Activated CD8-positive, alpha-beta T cell treated with anti-CD3 and anti-CD28 coated beads for 36 hours (primary cell): ENCODE measurements around the gene MON1B. TPM values are rescaled to one million over a fixed set of nuclear protein-coding genes. Genes with fewer than 3 reads are reported as not detected.

Experiments
- ATAC-seq: fragments of 200-7000 bp; cut with Tn5 transposase; one replicate; pipeline ENCODE4 v1.10.0; 2021; ENCODE audit warnings: mild to moderate bottlenecking, moderate library complexity
- CTCF ChIA-PET: fragments of 350-600 bp; sonication (Branson Sonifier 250); formaldehyde crosslinking; loops from one replicate; lab custom pipeline; 2021; ENCODE audit warnings: antibody characterized with exemption; lab: Charles Lee
- POLR2A ChIA-PET: fragments of 350-600 bp; sonication (Branson Sonifier 250); formaldehyde crosslinking; loops from one replicate; lab custom pipeline; 2021; ENCODE audit warnings: antibody characterized with exemption; lab: Charles Lee
- DNase-seq: peaks from one replicate; pipeline ENCODE4 v3.0.0-alpha.2; 2020
- H3K27ac Mint-ChIP-seq: one replicate; pipeline ENCODE4 v1.8.0; 2021; ENCODE audit warnings: mild to moderate bottlenecking, mixed read lengths
- H3K27me3 Mint-ChIP-seq: one replicate; pipeline ENCODE4 v1.8.0; 2021; ENCODE audit warnings: mixed read lengths
- H3K36me3 Mint-ChIP-seq: one replicate; pipeline ENCODE4 v1.8.0; 2021; ENCODE audit warnings: low read depth, mixed read lengths
- H3K4me1 Mint-ChIP-seq: one replicate; pipeline ENCODE4 v1.8.0; 2021; ENCODE audit warnings: low read depth, mixed read lengths
- H3K4me3 Mint-ChIP-seq: one replicate; pipeline ENCODE4 v1.8.0; 2021; ENCODE audit warnings: mild to moderate bottlenecking, moderate library complexity, mixed read lengths
- H3K9me3 Mint-ChIP-seq: one replicate; pipeline ENCODE4 v1.8.0; 2021; ENCODE audit warnings: mixed read lengths
- intact Hi-C: fragments of 100-400 bp; cut with micrococcal nuclease; formaldehyde crosslinking; loops from one replicate; pipeline ENCODE4 v1.10.0; 2022
- total RNA-seq, 2 experiments: library from RNA; stranded (reverse); gene quantifications; one replicate each; pipeline ENCODE4 v1.2.3, GENCODE V29; 2021
- TF ChIP-seq, protein P1 (sequence below): fragments of 200-600 bp; IDR thresholded peaks from one replicate; pipeline ENCODE4 v1.8.0; 2022; ENCODE audit warnings: antibody characterized with exemption, mild to moderate bottlenecking

Gene MON1B
- total RNA-seq, 2 experiments from 2014 or later = 54.3 to 60.5 TPM

DNA sequence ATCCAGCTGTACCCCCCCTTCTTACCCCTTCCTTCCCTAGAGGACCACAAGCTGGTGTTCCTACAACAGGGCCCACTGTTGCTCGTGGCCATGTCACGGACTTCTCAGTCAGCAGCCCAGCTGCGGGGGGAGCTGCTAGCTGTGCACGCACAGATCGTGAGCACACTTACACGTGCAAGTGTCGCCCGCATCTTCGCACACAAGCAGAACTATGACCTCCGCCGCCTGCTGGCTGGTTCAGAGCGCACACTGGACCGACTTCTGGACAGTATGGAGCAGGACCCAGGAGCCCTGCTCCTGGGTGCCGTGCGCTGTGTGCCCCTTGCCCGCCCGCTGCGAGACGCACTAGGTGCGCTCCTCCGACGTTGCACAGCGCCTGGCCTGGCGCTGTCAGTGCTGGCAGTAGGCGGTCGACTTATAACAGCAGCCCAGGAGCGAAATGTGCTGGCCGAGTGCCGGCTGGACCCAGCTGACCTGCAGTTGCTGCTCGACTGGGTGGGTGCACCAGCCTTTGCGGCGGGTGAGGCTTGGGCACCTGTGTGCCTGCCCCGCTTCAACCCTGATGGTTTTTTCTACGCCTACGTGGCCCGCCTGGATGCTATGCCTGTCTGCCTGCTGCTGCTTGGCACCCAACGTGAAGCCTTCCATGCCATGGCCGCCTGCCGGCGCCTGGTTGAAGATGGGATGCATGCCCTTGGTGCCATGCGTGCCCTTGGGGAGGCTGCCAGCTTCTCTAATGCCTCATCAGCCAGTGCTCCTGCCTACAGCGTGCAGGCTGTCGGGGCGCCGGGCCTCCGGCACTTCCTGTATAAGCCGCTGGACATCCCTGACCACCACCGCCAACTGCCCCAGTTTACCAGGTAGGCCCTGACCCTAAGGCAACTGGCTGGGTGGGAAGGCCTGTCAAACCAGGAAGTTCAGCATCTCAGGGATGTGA lies 3.6 kb downstream of the MON1B start:
- ATAC-seq (no peak), DNase-seq (no peak)
- H3K36me3 Mint-ChIP-seq = peaks cover 62% of the 10 kb centered on the region
- no peak overlapping the region for H3K4me3 Mint-ChIP-seq
- POLR2A ChIA-PET = no interaction called here
- TF ChIP-seq, protein P1, sequence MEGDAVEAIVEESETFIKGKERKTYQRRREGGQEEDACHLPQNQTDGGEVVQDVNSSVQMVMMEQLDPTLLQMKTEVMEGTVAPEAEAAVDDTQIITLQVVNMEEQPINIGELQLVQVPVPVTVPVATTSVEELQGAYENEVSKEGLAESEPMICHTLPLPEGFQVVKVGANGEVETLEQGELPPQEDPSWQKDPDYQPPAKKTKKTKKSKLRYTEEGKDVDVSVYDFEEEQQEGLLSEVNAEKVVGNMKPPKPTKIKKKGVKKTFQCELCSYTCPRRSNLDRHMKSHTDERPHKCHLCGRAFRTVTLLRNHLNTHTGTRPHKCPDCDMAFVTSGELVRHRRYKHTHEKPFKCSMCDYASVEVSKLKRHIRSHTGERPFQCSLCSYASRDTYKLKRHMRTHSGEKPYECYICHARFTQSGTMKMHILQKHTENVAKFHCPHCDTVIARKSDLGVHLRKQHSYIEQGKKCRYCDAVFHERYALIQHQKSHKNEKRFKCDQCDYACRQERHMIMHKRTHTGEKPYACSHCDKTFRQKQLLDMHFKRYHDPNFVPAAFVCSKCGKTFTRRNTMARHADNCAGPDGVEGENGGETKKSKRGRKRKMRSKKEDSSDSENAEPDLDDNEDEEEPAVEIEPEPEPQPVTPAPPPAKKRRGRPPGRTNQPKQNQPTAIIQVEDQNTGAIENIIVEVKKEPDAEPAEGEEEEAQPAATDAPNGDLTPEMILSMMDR = no peak
- no peaks in the 10 kb centered on the region for H3K27me3 Mint-ChIP-seq
- CTCF ChIA-PET = no interaction called here
- H3K4me1 Mint-ChIP-seq = peaks cover 32% of the 10 kb centered on the region
- intact Hi-C loops = no loop called here
- H3K9me3 Mint-ChIP-seq = no peaks in the 10 kb centered on the region
- no peak overlapping the region for H3K27ac Mint-ChIP-seq

DNA sequence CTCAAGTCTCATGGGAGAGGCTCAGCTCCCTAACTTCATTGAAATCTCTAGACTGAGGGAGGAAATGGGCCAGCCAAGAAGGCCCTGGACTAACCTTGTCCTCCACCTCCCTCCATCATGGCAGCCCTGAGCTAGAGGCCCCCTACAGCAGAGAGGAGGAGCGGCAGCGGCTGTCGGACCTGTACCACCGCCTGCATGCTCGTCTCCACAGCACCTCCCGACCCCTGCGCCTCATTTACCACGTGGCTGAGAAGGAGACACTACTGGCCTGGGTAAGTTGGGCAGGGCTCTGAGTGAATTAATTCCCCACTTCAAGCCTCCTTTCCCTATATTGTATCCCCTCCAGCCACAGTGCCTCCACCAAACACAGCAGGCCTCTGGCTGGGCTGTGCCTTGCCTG lies 4.4 kb downstream of the MON1B start:
- DNase-seq (no peak), ATAC-seq (no peak)
- Mint-ChIP-seq H3K27ac (no peak overlapping the region), H3K4me3 (no peak overlapping the region), H3K27me3 (no peaks in the 10 kb centered on the region), H3K4me1 (peaks cover 32% of the 10 kb centered on the region), H3K9me3 (no peaks in the 10 kb centered on the region), H3K36me3 (peaks cover 65% of the 10 kb centered on the region)
- ChIA-PET CTCF (no interaction called here), POLR2A (no interaction called here)
- intact Hi-C loops = no loop called here
- TF ChIP-seq, protein P1 = no peak

DNA sequence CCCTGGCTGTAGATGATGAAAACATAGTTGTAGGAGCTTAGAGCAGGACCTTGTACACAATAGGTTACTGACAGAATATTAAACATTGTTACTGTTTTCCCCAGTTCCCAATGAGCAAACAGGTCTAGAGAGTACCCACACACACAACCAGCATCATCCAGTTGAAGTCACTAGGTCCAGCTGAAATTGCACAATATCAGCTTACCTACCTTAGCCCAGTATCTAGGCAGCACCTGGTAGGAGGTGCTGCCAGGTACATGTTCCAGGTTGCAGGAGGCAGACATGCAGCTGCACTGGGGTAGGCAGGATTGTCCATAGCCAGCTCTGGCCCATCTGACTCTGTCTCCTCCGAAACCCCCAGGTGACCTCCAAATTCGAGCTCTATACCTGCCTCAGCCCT lies 6.8 kb downstream of the MON1B start:
- H3K36me3 Mint-ChIP-seq = peaks cover 51% of the 10 kb centered on the region
- intact Hi-C loops = no loop called here
- CTCF ChIA-PET = no interaction called here

DNA sequence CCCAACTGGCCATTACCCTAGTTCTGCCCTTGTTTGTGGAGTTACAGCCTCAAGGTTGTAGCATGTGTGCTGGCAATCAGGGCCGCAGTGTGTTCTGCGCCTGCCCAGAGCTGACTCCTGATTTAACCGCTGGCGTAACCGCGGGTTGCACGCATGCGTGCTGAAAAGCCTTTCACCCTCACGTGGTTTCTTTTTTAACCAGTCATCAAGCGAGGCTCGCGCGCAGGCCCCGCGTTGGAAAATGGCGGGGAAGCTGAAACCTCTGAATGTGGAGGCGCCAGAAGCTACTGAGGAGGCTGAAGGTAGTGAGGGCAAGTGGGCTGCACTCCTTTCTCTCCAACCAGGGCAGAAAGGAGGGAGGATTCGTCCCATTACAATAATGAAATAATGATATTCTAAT lies 8.2 kb downstream of the MON1B start, which contains the start of gene SYCE1L:
TSS of gene SYCE1L (plus strand) at position 198 of the 400 bp plus-strand sequence. CDS start at position 242, 44 bp downstream.
- peaks cover 5% of the 10 kb centered on the region for H3K4me1 Mint-ChIP-seq
- ATAC-seq (no peak), DNase-seq (no peak)
- H3K27ac Mint-ChIP-seq = no peak within 1 kb of the TSS
- intact Hi-C loops = no loop called here
- peaks cover 36% of the 10 kb centered on the region for H3K36me3 Mint-ChIP-seq
- no peaks in the 10 kb centered on the region for H3K27me3 Mint-ChIP-seq
- TF ChIP-seq, protein P1 = no peak
- ChIA-PET CTCF (no interaction called here), POLR2A (no interaction called here)
- H3K4me3 Mint-ChIP-seq = no peak within 1 kb of the TSS
- H3K9me3 Mint-ChIP-seq = no peaks in the 10 kb centered on the region

More for the DNA sequence above, 6.8 kb downstream of the MON1B start:
- TF ChIP-seq, protein P1 = no peak
- H3K9me3 Mint-ChIP-seq = no peaks in the 10 kb centered on the region
- ATAC-seq (no peak), DNase-seq (no peak)
- H3K27ac Mint-ChIP-seq = no peak overlapping the region
- POLR2A ChIA-PET = no interaction called here
- no peaks in the 10 kb centered on the region for H3K27me3 Mint-ChIP-seq
- peaks cover 20% of the 10 kb centered on the region for H3K4me1 Mint-ChIP-seq
- H3K4me3 Mint-ChIP-seq = no peak overlapping the region

DNA sequence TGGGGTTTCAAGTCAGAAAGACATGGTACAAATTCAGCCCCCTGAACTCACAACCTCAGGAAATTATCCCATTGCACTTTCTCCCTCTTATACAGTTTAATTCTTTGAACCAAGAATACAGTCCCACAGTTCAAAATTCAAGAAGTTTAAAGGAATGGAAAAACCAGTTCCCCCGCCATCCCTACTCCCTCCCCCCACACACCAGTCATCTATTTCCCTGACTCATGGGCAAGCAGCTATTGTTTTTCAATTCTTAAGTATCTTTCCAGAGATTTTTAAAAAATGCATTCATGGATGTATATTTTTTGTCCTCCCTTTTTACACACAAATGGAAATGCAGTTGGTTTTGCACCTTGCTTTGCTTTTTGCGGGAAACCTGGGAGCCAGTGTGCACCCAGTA lies 15.5 kb downstream of the MON1B start:
- Mint-ChIP-seq H3K4me3 (no peak overlapping the region), H3K4me1 (peaks cover 2% of the 10 kb centered on the region), H3K27me3 (no peaks in the 10 kb centered on the region), H3K36me3 (no peaks in the 10 kb centered on the region), H3K27ac (no peak overlapping the region), H3K9me3 (no peaks in the 10 kb centered on the region)
- DNase-seq = no peak
- ATAC-seq = no peak
- TF ChIP-seq, protein P1 = no peak
- ChIA-PET CTCF (interaction anchor here (0.8 to 1.2 kb wide), 2 partner anchors 16 to 35 kb away, joined by 4 read pairs; no protein-coding TSS in a partner anchor), POLR2A (no interaction called here)
- intact Hi-C loops = no loop called here
